Nephron progenitor cell (in vitro differentiated cells): ENCODE results near the gene EIF1AD.

Source experiments
- DNase-seq: peaks from one replicate; pipeline ENCODE4 v3.0.0; 2021
- H3K27ac Mint-ChIP-seq: 2 replicates; pipeline ENCODE4 v1.8.0; 2021; ENCODE audit warnings: mild to moderate bottlenecking, moderate library complexity, mixed read lengths
- H3K27me3 Mint-ChIP-seq: 2 replicates; pipeline ENCODE4 v1.8.0; 2021; ENCODE audit warnings: mild to moderate bottlenecking, low read depth, mixed read lengths; ENCODE audit not compliant: poor library complexity
- H3K36me3 Mint-ChIP-seq: 2 replicates; pipeline ENCODE4 v1.8.0; 2021; ENCODE audit warnings: low read depth, mixed read lengths
- H3K4me1 Mint-ChIP-seq: 2 replicates; pipeline ENCODE4 v1.8.0; 2021; ENCODE audit warnings: mixed read lengths
- H3K4me3 Mint-ChIP-seq: 2 replicates; pipeline ENCODE4 v1.8.0; 2021; ENCODE audit warnings: mild to moderate bottlenecking, moderate library complexity, mixed read lengths
- H3K9me3 Mint-ChIP-seq: 2 replicates; pipeline ENCODE4 v1.8.0; 2021; ENCODE audit warnings: mild to moderate bottlenecking, moderate library complexity, mixed read lengths
- TF ChIP-seq, protein P1 (sequence below): fragments of 200-600 bp; sonication (generic); IDR thresholded peaks from 2 replicates; pipeline ENCODE4 v1.5.0; 2021; ENCODE audit warnings: antibody characterized with exemption

The EIF1AD gene

DNA sequence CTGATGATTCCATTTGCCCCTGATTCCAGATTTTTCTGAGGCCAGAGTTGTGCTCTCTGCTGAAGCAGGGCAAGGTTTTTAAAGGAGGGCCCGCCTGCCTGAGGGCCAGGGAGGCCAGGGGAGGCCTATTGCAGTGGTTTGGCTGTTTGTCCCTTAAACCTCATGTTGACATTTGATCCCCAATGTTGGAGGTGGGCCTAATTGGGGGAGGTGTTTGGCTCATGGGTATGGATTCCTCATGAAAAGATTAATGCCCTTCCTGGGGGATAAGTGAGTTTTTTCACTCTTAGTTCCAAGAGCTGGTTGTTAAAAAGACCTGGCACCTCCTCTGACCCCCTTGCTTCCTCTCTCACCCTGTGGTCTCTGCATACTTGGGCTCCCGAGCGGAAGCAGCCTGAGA lies 37.8 kb upstream of the EIF1AD start:
- Mint-ChIP-seq H3K27me3 (peaks cover 8% of the 10 kb centered on the region), H3K27ac (peak overlapping the region; percentile 72), H3K36me3 (peaks cover 33% of the 10 kb centered on the region), H3K4me3 (no peak overlapping the region), H3K4me1 (peaks cover 14% of the 10 kb centered on the region), H3K9me3 (peaks cover 31% of the 10 kb centered on the region)
- TF ChIP-seq, protein P1, sequence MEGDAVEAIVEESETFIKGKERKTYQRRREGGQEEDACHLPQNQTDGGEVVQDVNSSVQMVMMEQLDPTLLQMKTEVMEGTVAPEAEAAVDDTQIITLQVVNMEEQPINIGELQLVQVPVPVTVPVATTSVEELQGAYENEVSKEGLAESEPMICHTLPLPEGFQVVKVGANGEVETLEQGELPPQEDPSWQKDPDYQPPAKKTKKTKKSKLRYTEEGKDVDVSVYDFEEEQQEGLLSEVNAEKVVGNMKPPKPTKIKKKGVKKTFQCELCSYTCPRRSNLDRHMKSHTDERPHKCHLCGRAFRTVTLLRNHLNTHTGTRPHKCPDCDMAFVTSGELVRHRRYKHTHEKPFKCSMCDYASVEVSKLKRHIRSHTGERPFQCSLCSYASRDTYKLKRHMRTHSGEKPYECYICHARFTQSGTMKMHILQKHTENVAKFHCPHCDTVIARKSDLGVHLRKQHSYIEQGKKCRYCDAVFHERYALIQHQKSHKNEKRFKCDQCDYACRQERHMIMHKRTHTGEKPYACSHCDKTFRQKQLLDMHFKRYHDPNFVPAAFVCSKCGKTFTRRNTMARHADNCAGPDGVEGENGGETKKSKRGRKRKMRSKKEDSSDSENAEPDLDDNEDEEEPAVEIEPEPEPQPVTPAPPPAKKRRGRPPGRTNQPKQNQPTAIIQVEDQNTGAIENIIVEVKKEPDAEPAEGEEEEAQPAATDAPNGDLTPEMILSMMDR: no peak
- DNase-seq: no peak

DNA sequence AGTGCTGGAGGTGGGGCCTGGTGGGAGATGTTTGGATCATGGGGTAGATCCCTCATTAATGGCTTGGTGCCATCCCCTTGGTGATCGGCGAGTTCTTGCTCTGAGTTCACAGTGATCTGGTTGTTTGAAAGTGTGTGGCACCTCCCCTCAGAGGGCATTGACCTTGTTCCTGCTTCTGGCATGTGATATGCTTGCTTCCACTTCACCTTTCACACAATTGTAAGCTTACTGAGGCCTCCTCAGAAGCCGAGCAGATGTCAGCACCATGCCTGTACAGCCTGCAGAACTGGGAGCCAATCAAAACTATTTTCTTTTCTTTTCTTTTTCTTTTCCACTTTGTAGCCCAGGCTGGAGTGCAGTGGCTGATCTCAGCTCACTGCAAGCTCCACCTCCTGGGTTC lies 35.4 kb upstream of the EIF1AD start:
- Mint-ChIP-seq H3K9me3 (peaks cover 35% of the 10 kb centered on the region), H3K4me1 (peaks cover 11% of the 10 kb centered on the region), H3K27ac (no peak overlapping the region), H3K27me3 (peaks cover 17% of the 10 kb centered on the region), H3K36me3 (peaks cover 18% of the 10 kb centered on the region), H3K4me3 (no peak overlapping the region)
- TF ChIP-seq, protein P1: no peak
- DNase-seq: no peak

DNA sequence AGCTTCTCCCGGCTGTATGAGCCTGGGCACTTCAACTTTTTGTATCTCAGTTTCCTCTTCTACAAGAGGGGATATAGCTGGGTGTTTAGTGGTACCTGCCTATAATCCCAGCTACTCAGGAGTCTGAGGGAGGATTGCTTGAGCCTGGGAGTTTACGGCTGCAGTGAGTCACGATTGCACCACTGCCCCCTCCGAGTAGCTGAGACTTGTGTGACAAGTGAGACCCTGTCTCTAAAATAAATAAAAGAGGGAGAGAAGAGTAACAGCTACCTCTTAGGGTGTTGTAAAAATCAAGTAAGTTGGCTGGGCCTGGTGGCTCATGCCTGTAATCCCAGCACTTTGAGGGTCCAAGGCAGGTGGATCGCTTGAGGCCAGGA lies 34.4 kb upstream of the EIF1AD start:
- H3K27ac Mint-ChIP-seq: no peak overlapping the region
- TF ChIP-seq, protein P1: no peak
- H3K4me1 Mint-ChIP-seq: peaks cover 11% of the 10 kb centered on the region
- peaks cover 8% of the 10 kb centered on the region for H3K36me3 Mint-ChIP-seq
- peaks cover 17% of the 10 kb centered on the region for H3K27me3 Mint-ChIP-seq
- H3K9me3 Mint-ChIP-seq: peaks cover 35% of the 10 kb centered on the region
- H3K4me3 Mint-ChIP-seq: no peak overlapping the region
- no peak for DNase-seq

DNA sequence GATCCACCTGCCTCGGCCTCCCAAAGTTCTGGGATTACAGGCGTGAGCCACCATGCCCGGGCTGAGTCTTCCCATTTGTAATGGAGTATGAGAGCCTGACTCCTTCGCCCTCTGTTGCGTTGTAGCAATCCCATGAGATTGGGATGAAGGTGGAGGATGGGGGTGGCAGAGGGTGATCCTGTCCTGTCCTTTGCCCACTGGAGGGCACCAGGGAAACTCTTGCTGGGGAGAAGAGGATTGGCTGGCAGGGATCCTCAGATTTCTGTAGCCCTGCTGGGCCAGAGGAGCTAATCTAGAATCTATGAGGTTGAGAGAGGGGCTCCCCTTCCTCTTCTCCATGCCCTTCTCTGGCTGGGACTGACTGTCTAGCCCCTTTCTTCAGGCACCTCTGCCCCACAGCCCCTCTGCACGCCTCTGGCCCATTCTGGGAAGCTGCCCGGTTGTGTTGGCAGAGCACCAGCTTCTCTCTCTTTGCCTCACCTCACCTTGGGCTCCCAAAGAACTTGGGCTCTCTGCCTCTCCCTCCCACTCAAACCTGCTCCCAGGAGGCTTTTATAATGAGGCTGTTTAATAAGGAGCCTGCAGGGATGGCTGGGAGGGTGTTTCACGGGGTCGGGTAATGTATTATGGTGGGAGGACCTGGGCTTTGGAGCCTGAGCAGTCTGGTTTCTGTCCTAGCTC lies 33.8 kb upstream of the EIF1AD start:
- Mint-ChIP-seq H3K27me3 (peaks cover 17% of the 10 kb centered on the region), H3K36me3 (peaks cover 4% of the 10 kb centered on the region), H3K4me3 (no peak overlapping the region), H3K9me3 (peaks cover 35% of the 10 kb centered on the region), H3K4me1 (peaks cover 11% of the 10 kb centered on the region), H3K27ac (no peak overlapping the region)
- TF ChIP-seq, protein P1: no peak
- no peak for DNase-seq

DNA sequence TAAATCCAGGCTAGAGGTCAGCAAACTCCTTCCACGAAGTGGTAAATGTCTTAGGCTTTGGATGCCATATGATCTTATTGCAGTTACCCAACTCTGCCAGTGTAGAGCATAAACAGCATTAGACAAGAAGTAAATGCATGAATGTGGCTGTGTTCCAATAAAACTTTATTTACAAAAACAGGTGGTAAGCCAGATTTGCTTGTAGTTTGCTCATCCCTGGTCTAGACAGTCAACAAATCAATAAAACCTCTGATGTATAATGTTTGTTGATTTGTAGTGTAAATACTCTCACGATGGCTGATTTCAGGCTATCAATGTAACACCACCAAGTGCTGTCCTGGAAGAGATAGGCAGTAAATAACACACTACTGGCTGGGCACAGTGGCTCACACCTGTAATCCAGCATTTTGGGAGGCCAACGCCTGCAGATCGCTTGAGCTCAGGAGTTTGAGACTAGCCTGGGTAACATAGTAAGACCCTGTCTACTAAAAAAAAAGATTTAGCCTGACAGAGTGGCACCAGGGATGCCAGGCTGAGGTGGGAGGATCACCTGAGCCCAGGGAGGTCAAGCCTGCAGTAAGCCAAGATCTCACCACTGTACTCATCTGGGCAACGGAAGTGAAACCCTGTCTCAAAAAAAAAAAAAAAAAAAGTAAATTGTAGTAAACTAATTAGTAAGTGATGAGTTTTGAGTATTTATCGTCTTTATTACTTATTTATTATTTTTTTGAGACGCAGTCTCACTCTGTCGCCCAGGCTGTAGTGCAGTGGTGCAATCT lies 31.2 kb upstream of the EIF1AD start:
- TF ChIP-seq, protein P1: no peak
- H3K27ac Mint-ChIP-seq: no peak overlapping the region
- no peak overlapping the region for H3K4me3 Mint-ChIP-seq
- H3K9me3 Mint-ChIP-seq: peaks cover 28% of the 10 kb centered on the region
- DNase-seq: no peak
- peaks cover 4% of the 10 kb centered on the region for H3K36me3 Mint-ChIP-seq
- peaks cover 30% of the 10 kb centered on the region for H3K27me3 Mint-ChIP-seq
- no peaks in the 10 kb centered on the region for H3K4me1 Mint-ChIP-seq
